ENCODE measurements around the gene MIOS.
A peak's percentile ranks its signal among the peaks of the same experiment; 100 is the strongest.
"Not testable (repeated sequence)": the region's sequence is repeated elsewhere in the genome, so short reads cannot be mapped to it uniquely, and the experiment has no call there.

MIOS gene

DNA sequence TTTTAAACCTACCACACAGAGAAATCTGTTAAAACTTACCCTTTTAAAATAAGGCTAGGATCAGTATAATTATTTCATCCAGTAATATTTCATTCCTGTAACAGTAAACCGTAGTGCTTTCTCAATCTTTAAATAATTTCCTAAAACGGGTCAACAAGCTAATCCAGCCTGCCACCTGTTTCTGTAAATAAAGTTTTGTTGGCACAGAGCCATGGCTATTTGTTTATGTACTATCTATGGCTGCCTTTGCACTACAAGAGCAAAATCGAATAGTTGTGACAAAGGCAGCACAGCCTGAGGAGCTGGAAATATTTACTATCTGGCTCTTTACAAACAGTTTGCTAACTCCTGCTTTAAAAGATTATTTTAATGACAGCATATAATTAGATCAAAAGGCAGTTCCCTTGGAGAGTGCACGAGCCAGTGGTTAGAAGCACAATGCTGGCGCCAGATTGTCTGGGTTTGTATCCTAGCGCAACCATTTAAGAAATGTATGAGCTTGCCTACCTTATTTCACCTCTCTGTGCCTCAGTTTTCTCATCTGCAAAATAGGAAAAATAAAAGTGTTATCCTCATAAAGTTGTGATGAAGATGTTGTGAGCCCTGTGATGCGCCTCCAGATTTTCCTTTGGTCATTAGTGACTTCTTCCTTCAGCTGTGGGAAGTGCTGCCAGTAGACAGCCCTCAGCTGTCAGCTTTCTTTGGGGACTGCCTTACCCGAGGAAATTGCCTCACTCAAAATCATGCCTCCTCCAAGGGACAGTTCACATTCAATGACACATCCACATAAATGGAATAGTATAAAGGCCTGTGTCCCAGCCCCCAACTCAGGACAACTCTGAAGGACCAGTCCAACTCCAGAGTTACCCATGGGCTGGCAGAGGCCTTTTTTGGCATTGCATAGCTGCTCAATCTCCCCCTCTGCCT lies 11.8 kb upstream of the MIOS start:
- no peak overlapping the region for H3K4me3 ChIP-seq (ENCODE audit: low read depth, low read length)
- H3K4me1 ChIP-seq (ENCODE audit: control insufficient read depth, insufficient read depth, low read length), result no peaks in the 10 kb centered on the region
- no peak overlapping the region for H3K9ac ChIP-seq (ENCODE audit: low read length)
- no peaks in the 10 kb centered on the region for H3K9me3 ChIP-seq (ENCODE audit: control insufficient read depth, insufficient read depth, low read depth, low read length)
- H3K27me3 ChIP-seq (ENCODE audit: control insufficient read depth, insufficient read depth, low read length), result no peaks in the 10 kb centered on the region
- H3K27ac ChIP-seq (ENCODE audit: low read depth, low read length), result no peak overlapping the region
- H3K36me3 ChIP-seq (ENCODE audit: control insufficient read depth, insufficient read depth, low read length), result no peaks in the 10 kb centered on the region

DNA sequence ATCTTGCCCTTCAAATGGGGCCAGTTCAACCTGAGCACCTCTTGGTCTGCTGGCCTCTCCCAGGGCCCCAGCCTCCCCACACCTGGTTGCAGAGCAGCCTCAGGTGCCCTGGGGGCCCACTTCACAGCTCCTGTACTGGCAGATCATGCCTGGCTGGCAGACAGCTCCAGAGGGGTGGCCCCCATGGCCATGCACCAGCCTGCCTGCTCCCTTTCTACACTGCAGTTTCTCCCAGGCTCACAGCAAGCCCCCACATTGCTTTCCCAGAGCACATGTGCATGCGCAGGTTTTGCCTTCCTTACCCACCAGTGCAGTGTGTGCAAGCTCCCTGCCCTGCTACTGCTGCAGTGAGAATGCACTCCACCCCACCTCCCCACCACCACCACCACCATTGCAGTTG lies 9.8 kb upstream of the MIOS start:
- Histone ChIP-seq H3K27ac (ENCODE audit: low read depth, low read length) (no peak overlapping the region), H3K27me3 (ENCODE audit: control insufficient read depth, insufficient read depth, low read length) (no peaks in the 10 kb centered on the region), H3K9me3 (ENCODE audit: control insufficient read depth, insufficient read depth, low read depth, low read length) (peaks cover 3% of the 10 kb centered on the region; the same call in 1 of the 2 replicates)

GRCh38 chr7:7557252-7557651 lies 9.4 kb upstream of the MIOS start:
- no peak overlapping the region for H3K9ac ChIP-seq (ENCODE audit: low read length)
- no peaks in the 10 kb centered on the region for H3K36me3 ChIP-seq (ENCODE audit: control insufficient read depth, insufficient read depth, low read length)
- peaks cover 4% of the 10 kb centered on the region; the same call in 1 of the 2 replicates for H3K9me3 ChIP-seq (ENCODE audit: control insufficient read depth, insufficient read depth, low read depth, low read length)
- no peaks in the 10 kb centered on the region for H3K4me1 ChIP-seq (ENCODE audit: control insufficient read depth, insufficient read depth, low read length)
- no peaks in the 10 kb centered on the region for H3K27me3 ChIP-seq (ENCODE audit: control insufficient read depth, insufficient read depth, low read length)
- H3K27ac ChIP-seq (ENCODE audit: low read depth, low read length), result no peak overlapping the region
- no peak overlapping the region for H3K4me3 ChIP-seq (ENCODE audit: low read depth, low read length)

More for the DNA sequence above, 9.8 kb upstream of the MIOS start:
- no peaks in the 10 kb centered on the region for H3K4me1 ChIP-seq (ENCODE audit: control insufficient read depth, insufficient read depth, low read length)
- H3K4me3 ChIP-seq (ENCODE audit: low read depth, low read length), result no peak overlapping the region
- no peaks in the 10 kb centered on the region for H3K36me3 ChIP-seq (ENCODE audit: control insufficient read depth, insufficient read depth, low read length)
- H3K9ac ChIP-seq (ENCODE audit: low read length), result no peak overlapping the region

DNA sequence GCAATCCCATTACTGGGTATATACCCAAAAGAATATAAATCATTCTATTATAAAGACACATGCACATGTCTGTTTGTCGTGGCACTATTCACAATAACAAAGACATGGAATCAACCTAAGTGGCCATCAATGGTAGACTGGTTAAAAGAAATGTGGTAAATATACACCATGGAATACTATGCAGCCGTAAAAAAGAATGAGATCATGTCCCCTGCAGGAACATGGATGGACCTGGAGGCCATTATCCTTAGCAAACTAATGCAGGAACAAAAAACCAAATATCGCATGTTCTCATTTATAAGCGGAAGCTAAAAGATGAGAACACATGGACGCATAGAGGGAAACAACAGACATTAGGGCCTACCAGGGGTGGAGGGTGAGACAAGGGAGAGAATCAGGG lies 5.1 kb upstream of the MIOS start:
- not testable (repeated sequence) for H3K4me3 ChIP-seq (ENCODE audit: low read depth, low read length); H3K9ac ChIP-seq (ENCODE audit: low read length); H3K9me3 ChIP-seq (ENCODE audit: control insufficient read depth, insufficient read depth, low read depth, low read length); H3K36me3 ChIP-seq (ENCODE audit: control insufficient read depth, insufficient read depth, low read length); H3K27ac ChIP-seq (ENCODE audit: low read depth, low read length); H3K27me3 ChIP-seq (ENCODE audit: control insufficient read depth, insufficient read depth, low read length)
- H3K4me1 ChIP-seq (ENCODE audit: control insufficient read depth, insufficient read depth, low read length), result peaks cover 15% of the 10 kb centered on the region

GRCh38 chr7:7562736-7563135 lies 3.9 kb upstream of the MIOS start:
- peaks cover 4% of the 10 kb centered on the region; the same call in 1 of the 2 replicates for H3K9me3 ChIP-seq (ENCODE audit: control insufficient read depth, insufficient read depth, low read depth, low read length)
- H3K4me1 ChIP-seq (ENCODE audit: control insufficient read depth, insufficient read depth, low read length), result peaks cover 15% of the 10 kb centered on the region
- no peaks in the 10 kb centered on the region for H3K27me3 ChIP-seq (ENCODE audit: control insufficient read depth, insufficient read depth, low read length)
- no peak overlapping the region for H3K27ac ChIP-seq (ENCODE audit: low read depth, low read length)
- no peak overlapping the region for H3K4me3 ChIP-seq (ENCODE audit: low read depth, low read length)
- H3K9ac ChIP-seq (ENCODE audit: low read length), result no peak overlapping the region
- no peaks in the 10 kb centered on the region for H3K36me3 ChIP-seq (ENCODE audit: control insufficient read depth, insufficient read depth, low read length)

GRCh38 chr7:7563269-7563668 lies 3.4 kb upstream of the MIOS start:
- H3K27ac ChIP-seq (ENCODE audit: low read depth, low read length), result no peak overlapping the region
- H3K9ac ChIP-seq (ENCODE audit: low read length), result no peak overlapping the region
- H3K4me3 ChIP-seq (ENCODE audit: low read depth, low read length), result no peak overlapping the region
- peaks cover 21% of the 10 kb centered on the region for H3K4me1 ChIP-seq (ENCODE audit: control insufficient read depth, insufficient read depth, low read length)
- H3K36me3 ChIP-seq (ENCODE audit: control insufficient read depth, insufficient read depth, low read length), result no peaks in the 10 kb centered on the region
- H3K27me3 ChIP-seq (ENCODE audit: control insufficient read depth, insufficient read depth, low read length), result no peaks in the 10 kb centered on the region
- peaks cover 4% of the 10 kb centered on the region; the same call in 1 of the 2 replicates for H3K9me3 ChIP-seq (ENCODE audit: control insufficient read depth, insufficient read depth, low read depth, low read length)

- Histone ChIP-seq H3K9me3 (ENCODE audit: control insufficient read depth, insufficient read depth, low read depth, low read length) (peaks cover 4% of the 10 kb centered on the region; the same call in 1 of the 2 replicates), H3K4me1 (ENCODE audit: control insufficient read depth, insufficient read depth, low read length) (peaks cover 25% of the 10 kb centered on the region), H3K36me3 (ENCODE audit: control insufficient read depth, insufficient read depth, low read length) (no peaks in the 10 kb centered on the region), H3K27ac (ENCODE audit: low read depth, low read length) (no peak overlapping the region), H3K9ac (ENCODE audit: low read length) (no peak overlapping the region), H3K4me3 (ENCODE audit: low read depth, low read length) (no peak overlapping the region), H3K27me3 (ENCODE audit: control insufficient read depth, insufficient read depth, low read length) (no peaks in the 10 kb centered on the region)
Measured at GRCh38 chr7:7563813-7564212, 2.9 kb upstream of the MIOS start.

GRCh38 chr7:7564323-7564780 lies 2.3 kb upstream of the MIOS start:
- Histone ChIP-seq H3K9me3 (ENCODE audit: control insufficient read depth, insufficient read depth, low read depth, low read length) (peaks cover 6% of the 10 kb centered on the region; the same call in 1 of the 2 replicates), H3K36me3 (ENCODE audit: control insufficient read depth, insufficient read depth, low read length) (peaks cover 3% of the 10 kb centered on the region; the same call in 1 of the 2 replicates), H3K9ac (ENCODE audit: low read length) (no peak overlapping the region), H3K4me1 (ENCODE audit: control insufficient read depth, insufficient read depth, low read length) (peaks cover 25% of the 10 kb centered on the region), H3K27me3 (ENCODE audit: control insufficient read depth, insufficient read depth, low read length) (no peaks in the 10 kb centered on the region), H3K4me3 (ENCODE audit: low read depth, low read length) (no peak overlapping the region), H3K27ac (ENCODE audit: low read depth, low read length) (no peak overlapping the region)

DNA sequence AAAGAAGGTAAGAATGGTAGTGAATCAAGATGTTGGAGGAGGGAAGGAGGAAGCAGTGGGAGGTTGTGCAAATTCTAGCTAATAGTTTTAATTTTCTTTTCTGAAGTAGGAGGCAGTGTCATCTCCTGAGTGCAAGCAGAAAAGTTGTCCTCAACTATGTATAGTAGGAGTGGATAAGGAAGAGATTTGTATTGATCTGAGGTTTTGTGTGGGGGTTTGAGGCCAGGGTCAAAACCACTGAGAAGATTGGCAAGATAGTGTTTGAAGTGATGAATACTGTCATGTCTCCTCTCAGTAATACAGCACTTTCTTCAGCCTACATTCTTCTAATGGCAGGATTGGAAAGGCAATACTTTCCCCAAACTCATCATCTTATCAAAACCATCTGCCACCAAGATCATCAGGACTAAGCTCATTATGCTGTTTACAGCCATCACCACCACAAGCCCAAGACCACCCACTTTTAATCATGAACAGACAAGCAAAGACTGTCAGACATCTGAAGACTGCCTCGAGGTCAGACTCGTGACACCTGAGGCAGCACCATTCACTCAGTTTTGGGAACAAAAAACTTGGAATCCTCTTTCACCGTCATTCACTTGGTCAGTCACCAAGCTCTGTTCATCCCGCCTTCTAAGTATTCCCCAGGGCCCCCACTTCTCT lies 1.5 kb upstream of the MIOS start:
- Histone ChIP-seq H3K36me3 (ENCODE audit: control insufficient read depth, insufficient read depth, low read length) (peaks cover 10% of the 10 kb centered on the region), H3K27ac (ENCODE audit: low read depth, low read length) (no peak overlapping the region), H3K4me1 (ENCODE audit: control insufficient read depth, insufficient read depth, low read length) (peaks cover 25% of the 10 kb centered on the region), H3K4me3 (ENCODE audit: low read depth, low read length) (no peak overlapping the region), H3K27me3 (ENCODE audit: control insufficient read depth, insufficient read depth, low read length) (no peaks in the 10 kb centered on the region), H3K9ac (ENCODE audit: low read length) (no peak overlapping the region), H3K9me3 (ENCODE audit: control insufficient read depth, insufficient read depth, low read depth, low read length) (peaks cover 14% of the 10 kb centered on the region)

DNA sequence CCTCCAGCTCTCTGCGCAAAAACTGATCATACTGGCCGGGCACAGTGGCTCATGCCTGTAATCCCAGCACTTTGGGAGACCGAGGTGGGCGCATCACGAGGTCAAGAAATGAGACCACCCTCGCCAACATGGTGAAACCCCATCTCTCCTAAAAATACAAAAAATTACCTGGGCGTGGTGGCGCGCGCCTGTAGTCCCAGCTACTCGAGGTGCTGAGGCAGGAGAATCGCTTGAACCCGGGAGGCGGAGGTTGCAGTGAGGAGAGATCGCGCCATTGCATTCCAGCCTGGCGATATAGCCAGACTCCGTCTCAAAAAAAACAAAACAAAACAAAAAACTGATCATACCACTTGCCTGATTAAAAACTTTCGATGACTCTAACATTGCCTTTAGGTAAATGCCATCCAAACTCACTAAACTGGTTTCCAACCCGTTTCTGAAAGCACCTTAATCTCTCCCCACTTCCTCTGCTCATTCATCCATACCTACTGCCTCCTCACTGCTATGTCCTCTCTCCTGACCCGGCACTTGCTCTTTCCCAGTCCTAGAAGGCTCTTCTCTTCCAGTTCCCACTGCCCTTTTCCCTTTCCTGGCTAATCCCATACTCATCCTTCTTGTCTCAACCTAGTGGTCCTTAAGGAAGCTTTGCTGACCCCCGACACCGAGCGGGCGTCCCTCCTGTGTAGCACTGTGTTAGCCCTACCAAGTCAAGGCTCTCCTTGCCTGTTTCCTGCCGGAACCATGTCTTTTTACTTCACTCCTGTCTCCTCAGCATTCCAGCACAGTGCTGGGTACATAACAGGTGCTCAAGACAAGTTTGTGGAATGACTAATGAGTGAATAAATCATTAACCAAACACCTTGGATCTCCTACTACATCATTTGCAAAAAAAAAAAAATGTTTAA lies 686 bp upstream of the MIOS start:
- Histone ChIP-seq H3K27me3 (ENCODE audit: control insufficient read depth, insufficient read depth, low read length) (no peaks in the 10 kb centered on the region), H3K4me3 (ENCODE audit: low read depth, low read length) (peak overlapping the region; percentile 77), H3K27ac (ENCODE audit: low read depth, low read length) (peak overlapping the region; percentile 84; the same call in 1 of the 2 replicates), H3K36me3 (ENCODE audit: control insufficient read depth, insufficient read depth, low read length) (peaks cover 19% of the 10 kb centered on the region), H3K4me1 (ENCODE audit: control insufficient read depth, insufficient read depth, low read length) (peaks cover 25% of the 10 kb centered on the region), H3K9me3 (ENCODE audit: control insufficient read depth, insufficient read depth, low read depth, low read length) (peaks cover 19% of the 10 kb centered on the region), H3K9ac (ENCODE audit: low read length) (peak overlapping the region; percentile 91)

Measured in HUES6 (cell line).